EH (cell line): ENCODE measurements around the gene GPR151.

Source experiments
- DNase-seq: peaks from one replicate; pipeline ENCODE4 v3.0.0-alpha.2; 2015; ENCODE audit warnings: low read depth

The GPR151 gene

GRCh38 chr5:146520731-146521130 lies 4.7 kb upstream of the GPR151 start:
- DNase-seq: no peak

- DNase-seq: no peak
Observed at GRCh38 chr5:146519554-146519953, 3.6 kb upstream of the GPR151 start.

- DNase-seq: peak; percentile 2
Observed at GRCh38 chr5:146515473-146516150, 378 bp downstream of the GPR151 start.

GRCh38 chr5:146514575-146514974 lies 1.4 kb downstream of the GPR151 start:
- no peak for DNase-seq

- DNase-seq: no peak
Observed at GRCh38 chr5:146513462-146513861, 2.5 kb downstream of the GPR151 start.

GRCh38 chr5:146510559-146511125 lies 5.3 kb downstream of the GPR151 start:
- peak; percentile 20 for DNase-seq

- no peak for DNase-seq
Observed at GRCh38 chr5:146507428-146507827, 8.6 kb downstream of the GPR151 start.

- DNase-seq: no peak
Observed at GRCh38 chr5:146499680-146500079, 16.3 kb downstream of the GPR151 start.

- no peak for DNase-seq
Observed at GRCh38 chr5:146494656-146495055, 21.3 kb downstream of the GPR151 start.

- peak; percentile 18 for DNase-seq
Observed at GRCh38 chr5:146490089-146490843, 25.7 kb downstream of the GPR151 start.

- DNase-seq: no peak
Observed at GRCh38 chr5:146484714-146485391, 31.1 kb downstream of the GPR151 start.

- no peak for DNase-seq
Observed at GRCh38 chr5:146482775-146483174, 33.2 kb downstream of the GPR151 start.

- DNase-seq: no peak
Observed at GRCh38 chr5:146475906-146476305, 40.1 kb downstream of the GPR151 start.

- no peak for DNase-seq
Observed at GRCh38 chr5:146475190-146475780, 40.7 kb downstream of the GPR151 start.

- DNase-seq: no peak
Observed at GRCh38 chr5:146474065-146474464, 41.9 kb downstream of the GPR151 start.

- no peak for DNase-seq
Observed at GRCh38 chr5:146467760-146468159, 48.2 kb downstream of the GPR151 start.

GRCh38 chr5:146466521-146467349 lies 49.3 kb downstream of the GPR151 start:
- peak; percentile 31 for DNase-seq

- no peak for DNase-seq
Observed at GRCh38 chr5:146463446-146463845, 52.5 kb downstream of the GPR151 start.
